HUES64 (cell line): Measurements from ENCODE around the gene TUBA1C.
"Not testable (repeated sequence)": the region's sequence is repeated elsewhere in the genome, so short reads cannot be mapped to it uniquely, and the experiment has no call there.

Experiments
- H3K27ac ChIP-seq: 2 replicates; pipeline ENCODE4 v1.7.0; 2013; ENCODE audit warnings: low read depth, low read length, inconsistent platforms
- H3K27me3 ChIP-seq: 2 replicates; pipeline ENCODE4 v1.6.1; 2013; ENCODE audit warnings: mild to moderate bottlenecking, low read length; ENCODE audit not compliant: insufficient read depth
- H3K36me3 ChIP-seq: 2 replicates; pipeline ENCODE4 v1.6.1; 2013; ENCODE audit warnings: mild to moderate bottlenecking, low read length; ENCODE audit not compliant: insufficient read depth
- H3K4me1 ChIP-seq: 2 replicates; pipeline ENCODE4 v1.6.1; 2013; ENCODE audit warnings: mild to moderate bottlenecking, low read length, moderate library complexity; ENCODE audit not compliant: insufficient read depth
- H3K4me3 ChIP-seq: 2 replicates; pipeline ENCODE4 v1.5.1; 2013; ENCODE audit warnings: mild to moderate bottlenecking, low read length, moderate library complexity
- H3K9ac ChIP-seq: 2 replicates; pipeline ENCODE4 v1.6.1; 2013; ENCODE audit warnings: mild to moderate bottlenecking, low read depth, low read length
- H3K9me3 ChIP-seq: 2 replicates; pipeline ENCODE4 v1.6.1; 2013; ENCODE audit warnings: low read depth, low read length; ENCODE audit not compliant: insufficient read depth
- WGBS: fragments of 150-250, 120-280 bp; methylation state at CpG from one replicate; pipeline ENCODE4 v1.1.7; 2013; ENCODE audit warnings: missing lambda C conversion rate; 5-methylcytosine and 5-hydroxymethylcytosine counted together

TUBA1C gene

GRCh38 chr12:49297695-49298060, 32.8 kb downstream of the TUBA1C start:
- Histone ChIP-seq H3K36me3 (no peaks in the 10 kb centered on the region), H3K27ac (no peak overlapping the region), H3K9ac (no peak overlapping the region), H3K4me3 (0 out of 2 replicates have a peak overlapping the region, but pooled peaks have one; percentile 35), H3K27me3 (peaks cover 74% of the 10 kb centered on the region), H3K4me1 (peaks cover 14% of the 10 kb centered on the region; the same call in 1 of the 2 replicates), H3K9me3 (no peaks in the 10 kb centered on the region)
- 28% methylated on average over 8 of the region's 8 CpGs for WGBS

- Histone ChIP-seq H3K4me3 (no peak overlapping the region), H3K27me3 (peaks cover 73% of the 10 kb centered on the region)
- WGBS, result 68% methylated on average over 6 of the region's 6 CpGs
These were observed 33.3 kb downstream of the TUBA1C start for GRCh38 chr12:49298160-49298559.

DNA sequence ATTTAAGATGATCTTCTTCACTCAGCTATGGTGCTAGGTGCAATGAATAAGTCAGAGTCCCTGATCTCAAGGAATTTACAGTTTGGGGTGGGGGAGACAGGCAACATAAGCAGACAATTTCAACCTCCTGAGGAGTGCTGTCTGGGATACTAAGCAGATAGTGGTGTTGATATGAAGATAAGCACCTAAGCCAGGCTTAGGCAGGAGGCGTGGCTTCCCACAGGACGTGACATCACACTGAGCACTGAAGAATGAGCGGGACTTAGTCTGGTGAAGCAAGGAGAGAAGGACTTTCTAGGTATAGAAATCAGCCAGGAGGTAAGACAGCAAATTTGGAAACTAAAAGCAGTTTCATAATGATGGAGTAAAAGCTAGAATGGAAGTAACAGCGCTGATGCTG, 36.9 kb downstream of the TUBA1C start:
- WGBS, result 79% methylated on average over 4 of the region's 4 CpGs
- Histone ChIP-seq H3K9ac (no peak overlapping the region), H3K4me1 (no peaks in the 10 kb centered on the region), H3K9me3 (no peaks in the 10 kb centered on the region), H3K27me3 (peaks cover 44% of the 10 kb centered on the region), H3K4me3 (no peak overlapping the region), H3K27ac (no peak overlapping the region), H3K36me3 (no peaks in the 10 kb centered on the region)

More at GRCh38 chr12:49298160-49298559, 33.3 kb downstream of the TUBA1C start:
- Histone ChIP-seq H3K9ac (no peak overlapping the region), H3K27ac (no peak overlapping the region), H3K36me3 (no peaks in the 10 kb centered on the region), H3K4me1 (peaks cover 14% of the 10 kb centered on the region; the same call in 1 of the 2 replicates), H3K9me3 (no peaks in the 10 kb centered on the region)

DNA sequence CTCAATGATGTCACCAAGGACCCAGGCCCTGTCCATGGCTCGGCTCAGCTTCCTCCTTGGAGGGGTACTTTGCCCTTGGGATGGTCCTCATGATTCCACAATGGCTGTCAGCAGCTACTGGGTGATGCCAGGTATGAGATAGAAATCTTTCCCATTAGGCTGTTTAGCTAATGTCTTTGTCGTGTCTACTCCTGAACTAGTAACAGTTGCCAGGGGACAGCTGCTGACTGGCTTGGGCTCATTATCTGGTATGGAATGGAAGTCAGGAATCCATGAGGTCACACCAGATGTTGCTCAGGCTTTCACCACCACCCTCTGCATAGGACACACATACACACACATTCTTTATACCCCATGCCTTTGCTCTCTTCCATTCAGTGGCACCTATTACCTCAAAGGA, 39.3 kb downstream of the TUBA1C start:
- Histone ChIP-seq H3K4me1 (no peaks in the 10 kb centered on the region), H3K27me3 (peaks cover 26% of the 10 kb centered on the region), H3K9me3 (no peaks in the 10 kb centered on the region), H3K9ac (no peak overlapping the region), H3K27ac (no peak overlapping the region), H3K4me3 (no peak overlapping the region), H3K36me3 (no peaks in the 10 kb centered on the region)
- WGBS, result 79% methylated on average over 2 of the region's 2 CpGs

DNA sequence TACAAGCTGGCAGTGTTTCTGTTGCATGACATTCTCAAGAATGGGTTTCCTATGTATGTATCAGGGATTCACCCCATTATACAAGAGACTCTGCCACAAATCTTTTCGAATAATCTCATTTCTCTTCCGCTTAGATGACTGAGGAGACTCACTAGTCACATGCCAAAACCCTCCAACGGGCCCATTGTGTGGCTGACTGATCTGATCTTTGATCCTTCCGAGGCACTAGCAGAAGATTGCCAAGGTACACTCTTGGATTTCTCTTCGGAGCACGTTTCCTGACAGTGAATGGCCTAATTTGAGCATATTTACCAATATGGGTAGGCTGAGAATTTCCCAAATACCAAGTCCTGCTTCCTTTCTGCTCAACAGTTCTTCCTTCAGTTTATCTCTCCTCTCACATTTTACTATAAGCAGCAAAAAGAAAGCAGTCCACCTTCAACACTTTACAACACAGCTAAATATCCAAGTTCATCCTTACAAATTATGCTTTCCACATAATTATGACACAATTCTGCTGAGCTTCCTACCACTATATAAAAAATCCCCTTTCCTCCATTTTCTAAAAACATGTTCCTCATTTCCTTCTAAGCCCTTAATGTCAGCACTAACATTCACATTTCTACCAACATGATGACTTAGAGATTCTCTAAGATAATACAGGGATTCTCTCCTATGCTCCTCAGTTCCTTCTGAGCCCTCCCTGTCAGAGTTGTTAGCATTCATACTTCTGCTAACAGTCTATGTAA, 41.1 kb downstream of the TUBA1C start:
- H3K36me3 ChIP-seq, result no peaks in the 10 kb centered on the region
- no peaks in the 10 kb centered on the region for H3K4me1 ChIP-seq
- no peak overlapping the region for H3K27ac ChIP-seq
- no peak overlapping the region for H3K9ac ChIP-seq
- H3K9me3 ChIP-seq, result no peaks in the 10 kb centered on the region
- H3K27me3 ChIP-seq, result peaks cover 25% of the 10 kb centered on the region
- 85% methylated on average over 6 of the region's 6 CpGs for WGBS
- no peak overlapping the region for H3K4me3 ChIP-seq

DNA sequence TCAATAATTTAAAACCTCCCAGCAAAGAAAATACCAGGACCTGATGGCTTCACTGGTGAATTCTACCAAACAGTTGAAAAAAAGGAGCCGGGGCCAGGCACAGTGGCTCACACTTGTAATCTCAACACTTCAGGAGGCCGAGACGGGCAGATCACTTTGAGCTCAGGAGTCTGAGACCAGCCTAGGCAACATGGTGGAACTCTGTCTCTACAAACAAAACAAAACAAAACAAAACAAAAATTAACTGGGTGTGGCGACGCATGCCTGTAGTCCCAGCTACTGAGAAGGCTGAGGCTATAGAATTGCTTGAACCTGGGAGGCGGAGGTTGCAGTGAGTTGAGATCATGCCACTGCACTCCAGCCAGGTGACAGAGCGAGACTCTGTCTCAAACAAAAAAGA, 44.5 kb downstream of the TUBA1C start:
- no peaks in the 10 kb centered on the region for H3K4me1 ChIP-seq
- peaks cover 12% of the 10 kb centered on the region for H3K27me3 ChIP-seq
- H3K36me3 ChIP-seq, result no peaks in the 10 kb centered on the region
- no peak overlapping the region for H3K4me3 ChIP-seq
- no peaks in the 10 kb centered on the region for H3K9me3 ChIP-seq
- WGBS, result 86% methylated on average over 7 of the region's 7 CpGs
- no peak overlapping the region for H3K9ac ChIP-seq
- H3K27ac ChIP-seq, result no peak overlapping the region

- H3K27me3 ChIP-seq, H3K9ac ChIP-seq, H3K36me3 ChIP-seq, H3K4me1 ChIP-seq, H3K4me3 ChIP-seq, H3K27ac ChIP-seq, H3K9me3 ChIP-seq: not testable (repeated sequence)
- no CpG with 5 or more reads among the region's 3 CpGs for WGBS
These were observed 45.6 kb downstream of the TUBA1C start for GRCh38 chr12:49310451-49311000.

DNA sequence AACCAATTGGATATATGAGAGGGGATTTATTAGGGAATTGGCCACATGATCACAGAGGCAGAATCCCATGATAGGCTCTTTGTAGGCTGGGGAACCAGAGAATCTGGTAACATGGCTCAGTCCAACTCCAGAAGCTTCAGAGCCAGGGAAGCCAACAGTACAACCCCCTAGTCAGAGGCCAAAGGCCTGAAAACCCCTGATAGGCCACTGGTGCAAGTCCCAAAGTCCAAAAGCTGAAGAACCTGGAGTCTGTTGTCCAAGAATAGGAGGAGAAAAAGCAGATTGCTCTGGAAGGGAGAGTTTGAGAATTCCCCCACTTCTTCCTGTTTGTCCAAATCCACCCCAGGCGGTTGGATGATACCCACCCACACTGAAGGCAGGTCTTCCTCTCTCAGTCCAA, 49.9 kb downstream of the TUBA1C start:
- H3K36me3 ChIP-seq, result no peaks in the 10 kb centered on the region
- H3K9me3 ChIP-seq, result no peaks in the 10 kb centered on the region
- no peak overlapping the region for H3K27ac ChIP-seq
- no peak overlapping the region for H3K9ac ChIP-seq
- peaks cover 8% of the 10 kb centered on the region for H3K27me3 ChIP-seq
- no peak overlapping the region for H3K4me3 ChIP-seq
- no peaks in the 10 kb centered on the region for H3K4me1 ChIP-seq
- WGBS, result 86% methylated on average over 1 of the region's 1 CpG

DNA sequence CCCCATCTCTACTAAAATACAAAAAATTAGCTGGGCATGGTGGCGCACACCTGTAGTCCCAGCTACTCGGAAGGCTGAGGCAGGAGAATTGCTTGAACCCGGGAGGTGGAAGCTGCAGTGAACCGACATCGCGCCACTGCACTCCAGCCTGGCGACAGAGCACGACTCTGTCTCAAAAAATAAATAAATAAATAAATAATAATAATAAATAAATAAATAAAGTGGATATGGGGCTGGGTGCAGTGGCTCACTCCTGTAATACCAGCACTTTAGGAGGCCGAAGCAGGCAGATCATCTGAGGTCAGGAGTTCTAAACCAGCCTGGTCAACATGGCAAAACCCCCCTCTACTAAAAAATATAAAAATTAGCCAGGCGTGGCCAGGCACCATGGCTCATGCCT, 52.2 kb downstream of the TUBA1C start:
- H3K4me1 ChIP-seq, H3K9me3 ChIP-seq, H3K27ac ChIP-seq, H3K36me3 ChIP-seq, H3K9ac ChIP-seq, H3K4me3 ChIP-seq, H3K27me3 ChIP-seq: not testable (repeated sequence)
- WGBS, result 97% methylated on average over 8 of the region's 10 CpGs

DNA sequence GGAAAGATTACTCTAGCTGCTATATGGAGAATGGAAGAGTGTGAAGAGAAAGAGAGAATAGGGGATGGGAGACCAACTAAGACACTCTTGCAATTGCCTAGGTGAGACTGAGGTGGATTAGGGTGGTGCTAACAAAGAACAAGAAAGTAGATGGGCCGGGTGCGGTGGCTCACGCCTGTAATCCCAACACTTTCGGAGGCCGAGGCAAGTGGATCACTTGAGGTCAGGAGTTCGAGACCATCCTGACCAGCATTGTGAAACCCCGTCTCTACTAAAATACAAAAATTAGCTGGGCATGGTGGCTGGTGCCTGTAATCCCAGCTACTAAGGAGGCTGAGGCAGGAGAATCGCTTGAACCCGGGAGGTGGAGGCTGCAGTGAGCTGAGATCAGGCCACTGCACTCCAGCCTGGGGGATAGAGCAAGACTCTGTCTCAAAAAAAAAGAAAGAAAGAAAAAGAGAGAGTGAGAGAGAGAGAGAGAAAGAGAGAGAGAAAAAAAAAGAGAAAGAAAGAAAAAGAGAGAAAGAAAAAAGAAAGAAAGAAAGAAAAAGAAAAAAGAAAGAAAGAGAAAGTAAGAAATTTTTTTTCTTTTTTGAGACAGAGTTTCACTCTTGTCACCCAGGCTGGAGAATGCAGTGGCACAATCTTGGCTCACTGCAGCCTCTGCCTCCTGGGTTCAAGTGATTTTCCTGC, 55.7 kb downstream of the TUBA1C start:
- H3K27me3 ChIP-seq, H3K4me3 ChIP-seq, H3K4me1 ChIP-seq, H3K27ac ChIP-seq, H3K9me3 ChIP-seq, H3K9ac ChIP-seq: not testable (repeated sequence)
- H3K36me3 ChIP-seq, result peaks cover 10% of the 10 kb centered on the region
- 92% methylated on average over 9 of the region's 9 CpGs for WGBS

DNA sequence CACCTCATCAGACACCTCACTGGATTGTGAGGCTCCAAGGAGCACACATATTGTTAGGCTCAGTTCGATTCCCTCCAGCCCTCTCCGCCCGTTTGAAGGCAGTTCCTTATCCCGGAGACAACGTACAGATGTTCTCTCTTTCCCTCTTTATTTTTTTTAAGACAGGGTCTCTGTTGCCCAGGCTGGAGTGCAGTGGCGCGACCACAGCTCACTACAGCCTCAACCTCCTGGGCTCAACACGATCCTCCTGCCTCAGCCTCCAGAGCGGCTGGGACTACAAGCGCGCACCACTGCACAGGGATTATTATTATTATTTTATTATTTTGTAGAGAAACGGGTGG, 57.5 kb downstream of the TUBA1C start:
- WGBS, result 26% methylated on average over 10 of the region's 12 CpGs
- peak overlapping the region; percentile 82 for H3K9ac ChIP-seq
- peaks cover 28% of the 10 kb centered on the region for H3K36me3 ChIP-seq
- H3K4me3 ChIP-seq, result peak overlapping the region; percentile 89
- H3K9me3 ChIP-seq, result no peaks in the 10 kb centered on the region
- peaks cover 8% of the 10 kb centered on the region; the same call in 1 of the 2 replicates for H3K27me3 ChIP-seq
- H3K27ac ChIP-seq, result peak overlapping the region; percentile 52; the same call in 1 of the 2 replicates
- H3K4me1 ChIP-seq, result peaks cover 6% of the 10 kb centered on the region; the same call in 1 of the 2 replicates
